Stimulated activated CD4-positive, alpha-beta T cell treated with anti-CD3 and anti-CD28 coated beads, Interleukin-15, amount 100 ng/mL, for 24 hours (primary cell): ENCODE data around the gene ZNF385B.
"Not testable (repeated sequence)": the region's sequence is repeated elsewhere in the genome, so short reads cannot be mapped to it uniquely, and the experiment has no call there.

Experiments used
- DNase-seq: peaks from one replicate; pipeline ENCODE4 v3.0.0-alpha.2; 2020

ZNF385B gene

DNA sequence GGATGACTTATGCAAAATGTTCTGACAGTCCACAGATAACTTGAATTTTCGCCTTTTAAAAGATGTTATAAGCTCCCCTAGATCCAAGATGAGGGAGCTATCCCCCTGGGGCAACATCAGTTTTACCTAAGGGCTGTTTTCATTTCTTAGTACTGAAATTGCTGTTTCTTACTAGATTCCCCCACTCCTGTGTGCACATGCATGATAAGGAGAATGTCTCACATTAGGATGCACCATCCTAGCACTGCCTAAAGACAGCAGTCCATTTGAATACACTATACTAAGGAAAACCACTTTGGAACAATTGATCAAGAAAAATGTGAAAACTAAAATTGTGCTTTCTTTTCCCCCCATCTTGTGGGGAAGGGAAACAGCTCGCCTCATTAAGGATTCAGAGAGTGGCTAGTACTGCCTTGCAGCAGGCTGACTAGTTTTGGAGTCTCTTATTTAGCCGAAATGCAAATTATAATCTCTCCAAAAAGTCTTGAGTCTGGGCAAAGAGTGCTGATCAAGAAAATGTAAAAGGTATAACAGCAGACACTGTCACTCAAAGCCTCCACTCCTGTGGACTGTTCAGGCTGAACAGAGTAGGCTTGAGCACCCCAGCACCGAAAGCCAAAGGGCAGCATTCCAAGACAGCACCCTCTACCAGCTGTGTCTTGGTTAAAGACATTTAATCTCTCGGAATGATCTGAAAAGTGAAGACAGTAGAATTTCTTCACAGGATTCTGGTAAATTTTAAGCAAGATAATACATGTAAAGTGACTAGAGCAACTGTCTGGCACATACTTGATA, 65.0 kb downstream of the ZNF385B start:
- DNase-seq = no peak

DNA sequence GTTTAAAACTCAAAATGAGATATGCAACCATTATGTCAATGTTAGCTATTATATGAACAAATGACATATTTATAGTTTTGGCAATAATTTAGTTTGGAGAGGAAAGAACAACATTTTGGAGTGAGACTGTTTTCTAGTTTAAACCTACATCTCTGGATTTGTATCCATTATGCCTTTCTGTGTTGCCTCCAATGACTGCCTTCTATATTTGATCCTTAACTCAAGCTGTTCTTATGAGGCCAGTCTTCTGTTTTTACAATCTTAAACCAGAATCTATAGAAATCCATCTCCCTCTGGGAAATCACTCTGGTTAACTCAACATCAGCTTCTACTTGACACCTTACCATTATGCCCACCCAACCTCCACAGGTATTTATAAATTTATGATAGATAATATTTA, 67.5 kb downstream of the ZNF385B start:
- no peak for DNase-seq

DNA sequence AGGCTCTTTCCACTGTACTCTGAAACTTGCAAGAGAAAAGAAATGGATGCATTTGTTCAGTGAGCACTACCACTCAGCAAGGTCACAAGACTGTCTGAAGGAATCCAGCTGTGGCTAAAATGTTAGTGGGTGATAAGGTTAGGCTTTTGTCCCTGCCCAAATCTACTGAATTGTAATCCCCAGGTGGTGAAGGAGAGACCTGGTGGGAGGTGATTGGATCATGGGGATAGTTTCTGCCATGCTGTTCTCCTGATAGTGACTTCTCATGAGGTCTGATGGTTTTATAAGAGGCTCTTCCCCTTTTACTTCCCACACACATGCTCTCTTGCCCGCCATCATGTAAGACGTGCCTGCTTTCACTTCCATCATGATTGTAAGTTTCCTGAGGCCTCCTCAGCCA, 68.2 kb downstream of the ZNF385B start:
- no peak for DNase-seq

DNA sequence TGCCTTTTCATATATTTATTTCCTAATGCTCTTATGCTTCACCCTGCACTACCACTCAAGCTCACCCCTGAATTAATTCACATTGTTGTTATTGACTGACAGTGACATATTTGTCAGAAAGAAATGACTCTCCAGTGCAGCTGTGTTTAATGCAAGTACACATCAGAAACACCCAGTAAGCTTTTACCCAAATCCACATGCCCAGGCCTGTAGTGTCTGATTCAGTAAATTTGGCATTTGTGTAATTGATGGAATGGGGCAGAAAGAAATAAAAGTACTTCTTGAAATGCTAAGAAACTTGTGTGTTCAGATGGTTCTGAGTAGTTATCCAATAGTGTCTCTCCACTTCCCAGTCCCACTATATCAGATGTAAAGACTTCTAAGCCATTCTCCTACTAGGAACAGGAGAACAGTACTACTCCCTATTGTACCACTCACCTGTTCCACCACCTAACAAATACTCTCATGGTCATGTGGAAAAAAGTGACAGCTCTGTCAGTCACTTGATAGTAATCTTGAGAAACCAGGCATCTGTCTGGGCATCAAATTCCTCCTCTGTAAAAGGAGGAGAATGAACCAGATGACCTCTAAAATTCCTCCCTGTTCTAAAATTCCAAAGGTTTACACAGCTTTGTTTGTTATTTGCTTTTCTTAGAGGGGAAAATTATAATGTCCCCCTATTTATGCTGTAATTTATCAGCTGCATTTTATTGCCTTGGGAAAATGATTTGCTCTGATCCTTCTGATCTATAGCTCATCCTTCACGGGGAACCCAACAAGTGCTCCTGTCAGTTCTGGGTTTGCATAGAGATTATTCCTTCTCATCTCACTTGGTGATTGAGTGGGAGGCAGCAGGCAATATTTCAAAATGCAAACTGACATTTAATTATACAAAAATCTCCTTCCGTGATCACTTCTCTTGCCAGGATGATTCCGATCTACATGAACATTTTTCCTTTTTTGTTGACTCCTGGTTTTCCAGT, 70.9 kb downstream of the ZNF385B start:
- DNase-seq = no peak

DNA sequence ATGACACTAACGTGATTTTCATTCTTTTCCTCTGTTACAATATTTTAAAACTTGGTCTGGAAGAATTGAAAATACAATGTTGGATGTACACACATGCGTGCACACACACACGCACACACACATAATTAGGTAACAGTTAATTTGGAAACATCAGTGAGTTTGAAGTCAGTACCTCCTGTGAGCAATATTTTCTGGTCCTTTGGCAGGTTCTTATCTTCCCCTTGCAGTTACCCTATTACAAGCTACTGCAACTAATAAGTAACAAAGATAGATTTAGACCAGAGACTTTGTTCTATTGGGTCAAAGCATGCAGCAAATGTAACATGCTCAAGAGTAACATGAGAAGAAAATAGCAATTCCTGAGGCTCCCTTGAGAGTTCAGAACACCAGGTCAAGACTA, 73.3 kb downstream of the ZNF385B start:
- no peak for DNase-seq

DNA sequence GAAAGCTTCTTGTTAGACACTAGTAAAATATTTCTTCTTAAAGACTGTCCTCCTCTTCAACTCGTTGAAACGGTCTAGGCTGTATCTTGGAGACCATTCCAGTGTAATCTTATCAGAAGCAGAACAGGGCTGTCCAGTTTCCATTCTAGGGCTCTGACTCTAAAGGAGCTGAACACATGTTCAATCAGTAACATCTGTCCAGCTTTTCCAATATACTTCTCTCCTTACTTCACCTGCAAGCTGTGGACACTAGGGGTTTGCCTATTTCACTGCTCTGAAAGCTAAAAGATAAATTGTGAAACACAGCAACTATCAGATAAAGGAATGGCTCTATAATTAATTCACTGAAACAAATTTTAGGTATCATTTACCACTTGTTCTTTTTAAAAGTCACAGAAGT, 73.8 kb downstream of the ZNF385B start:
- DNase-seq = no peak

DNA sequence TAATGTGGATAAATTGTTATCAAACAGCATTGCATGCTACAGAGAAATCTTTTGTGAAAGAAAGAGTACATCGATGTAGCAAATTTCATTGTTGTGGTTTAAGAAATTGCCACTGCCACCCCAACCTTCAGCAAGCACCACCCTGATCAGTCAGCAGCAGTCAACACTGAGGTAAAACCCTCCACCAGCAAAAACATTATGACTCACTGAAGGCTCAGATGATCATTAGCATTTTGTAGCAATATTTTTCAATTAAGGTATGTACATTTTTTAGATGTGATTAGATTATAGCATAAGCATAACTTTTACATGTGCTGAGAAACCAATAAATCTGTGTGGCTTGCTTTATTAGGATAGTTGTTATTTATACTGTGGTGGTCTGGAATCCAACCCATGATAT, 75.5 kb downstream of the ZNF385B start:
- DNase-seq = no peak

DNA sequence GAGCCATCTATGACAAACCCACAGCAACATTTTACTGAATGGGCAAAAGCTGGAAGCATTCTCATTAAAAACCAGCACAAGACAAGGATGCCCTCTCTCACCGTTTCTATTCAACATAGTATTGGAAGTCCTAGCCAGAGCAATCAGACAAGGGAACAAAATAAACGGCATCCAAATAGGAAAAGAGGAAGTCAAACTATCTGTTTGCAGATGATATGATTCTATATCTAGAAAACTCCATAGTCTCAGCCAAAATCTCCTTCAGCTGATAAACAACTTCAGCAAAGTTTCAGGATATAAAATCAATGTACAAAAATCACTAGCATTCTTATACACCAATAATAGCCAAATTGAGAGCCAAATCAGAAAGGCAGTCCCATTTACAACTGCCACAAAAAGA, 79.1 kb downstream of the ZNF385B start:
- DNase-seq = not testable (repeated sequence)

DNA sequence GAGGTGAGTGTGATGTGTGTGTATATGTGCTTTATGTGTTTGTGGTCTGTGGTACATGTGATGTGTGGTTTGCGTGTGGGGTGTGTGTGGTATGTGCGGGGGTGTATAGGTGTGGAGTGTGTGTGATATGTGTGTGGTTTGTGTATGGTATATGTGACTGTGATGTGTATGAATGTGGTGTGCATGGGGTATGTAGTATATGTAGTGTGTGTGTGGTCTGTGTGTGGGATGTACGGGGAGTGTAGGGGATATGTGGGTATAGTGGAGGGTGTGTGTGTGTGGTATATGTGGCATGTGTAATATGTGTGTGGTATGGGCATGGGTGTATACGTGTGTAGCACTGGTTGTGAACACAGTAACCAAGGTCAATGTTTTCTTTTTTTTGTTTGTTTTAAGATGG, 87.4 kb downstream of the ZNF385B start:
- no peak for DNase-seq

DNA sequence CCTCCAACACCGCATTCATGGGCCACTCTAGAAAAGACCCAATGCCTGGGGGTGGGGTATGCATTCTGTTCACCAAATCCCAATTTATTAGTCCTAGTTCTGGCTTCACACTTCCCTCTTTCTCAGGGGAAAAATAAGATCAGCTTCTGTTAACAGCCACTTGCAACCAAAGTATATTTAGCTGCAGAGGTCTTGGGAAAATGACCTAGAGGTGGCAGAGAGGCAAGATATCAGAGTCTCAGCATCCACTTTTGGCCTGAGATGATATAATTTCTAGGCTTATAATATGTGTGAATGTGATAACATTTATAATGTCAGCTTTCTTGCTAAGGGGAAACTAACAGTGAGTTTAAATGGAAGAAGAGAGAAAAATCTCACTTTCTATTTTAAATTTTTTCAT, 89.1 kb downstream of the ZNF385B start:
- DNase-seq = no peak

DNA sequence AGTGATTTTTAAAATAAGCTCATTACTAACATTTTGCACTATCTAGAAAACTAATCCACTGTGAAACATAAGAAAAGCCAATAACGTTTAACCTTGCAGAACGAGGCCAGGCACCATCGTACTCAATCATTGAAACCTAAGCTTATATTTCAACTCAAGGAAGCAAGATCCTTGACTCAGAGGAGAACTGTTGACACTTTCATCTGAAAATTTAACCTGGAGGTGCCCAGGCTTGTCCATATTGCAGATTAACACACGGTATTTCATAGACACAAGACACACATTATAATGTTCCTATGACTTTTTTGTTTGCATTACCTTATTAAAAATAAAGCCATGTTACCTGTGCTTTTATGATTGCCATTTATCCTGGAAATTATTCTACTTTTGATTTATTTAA, 89.6 kb downstream of the ZNF385B start:
- DNase-seq = no peak

DNA sequence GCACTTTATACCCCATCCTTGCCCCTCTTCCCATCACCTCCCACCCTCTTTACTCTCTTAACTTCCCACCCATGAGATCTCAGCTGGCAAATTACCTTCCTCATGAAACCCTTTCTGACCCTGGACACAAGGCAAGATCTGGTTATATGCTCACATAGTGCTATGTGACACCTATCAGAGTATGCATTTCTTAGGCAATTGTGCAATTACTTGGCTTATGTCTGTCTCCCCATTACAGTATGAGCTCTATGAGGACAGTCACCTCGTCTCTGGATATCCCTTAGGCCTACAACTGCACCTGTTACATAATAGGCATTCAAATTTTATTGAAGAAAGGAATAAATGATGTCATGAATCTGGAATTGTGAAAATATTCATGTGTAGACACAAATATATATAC, 91.4 kb downstream of the ZNF385B start:
- DNase-seq = no peak

DNA sequence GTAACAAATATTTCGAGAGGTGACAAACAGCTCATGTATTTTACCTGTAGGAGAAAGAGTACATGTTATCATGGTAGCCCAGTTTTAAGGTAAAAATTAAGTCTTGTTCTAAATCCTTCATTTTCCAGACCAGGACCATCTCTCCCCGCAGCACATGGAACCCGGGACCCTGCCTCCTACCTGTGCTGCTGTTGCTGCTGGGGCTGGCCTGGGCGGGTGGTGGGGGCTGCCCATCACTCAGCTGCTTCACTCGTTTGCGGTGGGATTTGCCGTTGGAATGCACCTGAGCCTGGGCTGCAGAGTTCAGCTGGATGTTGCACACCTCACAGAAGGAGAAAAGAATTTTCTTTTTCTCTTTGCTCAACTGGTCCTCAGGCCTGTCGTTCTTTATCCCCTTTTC, 92.1 kb downstream of the ZNF385B start:
- DNase-seq = no peak

DNA sequence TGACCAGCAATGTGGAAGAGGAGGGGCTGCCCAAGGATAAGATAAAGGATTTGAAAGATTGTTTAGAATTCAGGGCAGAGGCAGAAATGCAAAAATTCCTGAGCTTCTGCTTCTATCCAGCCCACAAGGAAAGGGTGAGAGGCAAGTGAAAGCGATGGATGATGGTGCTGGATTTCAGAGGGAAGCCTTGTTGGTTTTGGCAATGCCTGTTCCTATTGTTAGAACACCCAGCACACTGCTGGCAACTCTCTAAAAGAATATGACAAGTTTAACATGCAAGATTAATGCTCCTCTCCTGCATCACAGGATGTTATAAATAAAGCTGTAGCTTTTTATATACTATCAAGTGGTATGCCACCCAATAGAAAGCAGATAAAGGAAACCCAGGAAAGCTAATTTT, 92.6 kb downstream of the ZNF385B start:
- DNase-seq = no peak

DNA sequence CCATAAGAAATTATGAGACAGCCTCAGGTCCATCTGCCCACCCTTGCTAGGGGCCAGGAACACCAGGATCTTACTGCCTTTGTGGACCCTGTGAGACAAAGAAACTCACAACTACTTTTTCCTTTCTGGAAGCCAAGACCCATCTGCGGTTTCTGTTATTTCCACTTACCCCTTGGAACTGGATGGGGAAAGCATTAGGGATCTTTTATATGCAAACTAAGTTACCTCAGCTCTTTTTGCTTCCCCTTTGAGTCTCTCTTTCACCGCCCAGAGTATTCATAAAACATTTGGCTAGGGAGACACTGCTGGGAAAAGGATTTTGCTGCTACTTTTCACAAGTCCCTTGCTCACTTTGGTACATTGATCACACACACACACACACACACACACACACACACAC, 95.7 kb downstream of the ZNF385B start:
- no peak for DNase-seq

DNA sequence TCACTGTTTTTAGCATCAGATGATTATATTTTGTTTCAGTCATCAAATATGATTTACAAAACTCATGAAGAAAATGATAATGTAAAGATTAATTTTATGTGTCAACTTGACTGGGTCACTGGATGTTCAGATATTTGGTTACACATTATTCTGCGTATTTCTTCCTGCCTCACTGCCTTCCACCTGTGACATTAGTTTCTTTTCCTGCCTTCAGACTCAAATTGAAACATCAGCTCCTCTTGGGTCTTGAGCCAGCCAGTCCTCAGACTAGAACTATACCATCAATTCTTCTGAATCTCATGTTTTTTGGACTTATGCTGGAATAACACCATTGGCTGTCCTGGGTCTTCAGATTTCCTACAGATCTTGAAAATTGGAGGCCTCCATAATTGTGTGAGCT, 96.7 kb downstream of the ZNF385B start:
- no peak for DNase-seq

DNA sequence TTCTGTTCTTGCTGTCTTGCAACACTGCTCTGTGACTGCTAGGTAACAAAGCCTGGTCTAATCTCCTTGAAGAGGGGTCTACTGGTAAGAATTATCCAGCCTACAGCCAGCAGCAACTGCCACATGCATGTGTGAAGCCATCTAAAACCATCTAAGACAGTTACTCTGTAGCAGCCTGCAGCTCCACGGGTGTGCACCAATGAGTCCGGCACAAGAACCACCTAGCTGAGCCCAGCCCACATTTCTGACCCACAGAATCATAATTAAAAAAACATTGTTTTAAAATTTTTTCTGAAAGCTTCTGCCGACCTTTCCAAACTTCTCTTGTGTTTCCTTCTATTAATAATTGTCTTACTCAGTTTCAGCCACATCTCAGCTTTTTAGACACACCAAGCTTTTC, 102.8 kb downstream of the ZNF385B start:
- no peak for DNase-seq

DNA sequence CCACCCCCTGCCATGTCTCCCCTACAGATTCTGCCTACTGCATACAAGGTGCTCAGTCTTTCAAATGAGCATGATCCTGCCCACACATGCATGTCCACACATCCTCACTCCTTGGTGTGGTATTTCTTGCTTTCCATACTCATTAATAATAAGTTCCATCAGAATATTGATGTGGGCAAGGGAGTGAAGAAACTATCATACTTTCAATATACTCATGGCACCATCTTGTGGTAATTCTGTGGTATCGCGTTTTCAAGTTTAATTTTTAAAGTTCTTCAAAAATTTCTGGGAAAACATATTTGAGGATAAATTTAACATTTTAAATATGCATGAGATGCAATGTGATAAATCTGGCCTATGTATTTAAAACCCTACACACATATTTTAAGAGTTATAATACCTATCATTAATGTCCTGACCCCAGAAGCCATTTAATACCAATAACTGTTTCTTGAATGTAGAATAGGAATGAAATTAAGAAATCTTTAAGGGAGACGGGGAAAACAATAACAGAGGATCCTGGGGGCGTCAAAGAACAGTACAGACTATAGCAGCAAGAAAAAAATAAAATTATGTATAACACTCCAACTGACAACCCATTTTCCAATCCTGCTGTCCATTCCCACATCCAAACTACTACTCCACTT, 110.1 kb downstream of the ZNF385B start:
- no peak for DNase-seq

DNA sequence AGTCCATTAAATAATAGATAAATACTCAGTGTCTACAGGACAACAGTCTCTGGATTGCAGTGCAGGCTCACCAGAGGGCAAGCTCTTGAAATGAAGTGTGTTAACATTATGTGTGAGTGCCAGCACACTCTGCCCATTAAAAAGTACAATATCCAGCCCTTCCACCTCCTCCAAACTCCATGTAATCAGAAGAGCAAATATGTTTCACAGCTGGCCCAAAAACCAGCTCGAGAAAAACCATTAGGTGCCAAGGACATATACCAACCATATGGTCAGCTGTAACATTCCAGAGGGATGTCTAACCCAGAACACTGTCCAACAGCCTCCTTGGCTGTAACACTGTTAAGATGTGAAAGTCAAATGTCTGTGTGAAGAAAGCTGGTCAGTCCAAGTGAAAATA, 112.2 kb downstream of the ZNF385B start:
- DNase-seq = no peak

DNA sequence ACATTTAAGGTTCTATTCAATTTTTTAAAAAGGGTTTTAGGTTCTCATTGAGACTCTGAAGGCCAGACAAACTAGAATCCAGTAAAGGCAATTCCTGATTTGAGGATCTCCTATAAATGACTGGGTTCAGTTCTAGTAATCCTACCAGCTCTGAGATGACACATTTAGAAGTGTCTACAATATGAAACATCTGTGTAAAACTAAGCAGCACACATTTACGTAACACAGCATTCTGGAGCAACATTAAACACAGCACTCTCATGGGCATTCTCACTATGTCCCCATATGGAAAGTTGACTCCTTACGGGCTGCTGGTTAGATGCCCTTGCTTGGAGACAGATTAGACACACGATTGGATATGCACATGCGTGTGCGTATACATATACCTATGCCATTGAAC, 114.4 kb downstream of the ZNF385B start:
- DNase-seq = no peak

DNA sequence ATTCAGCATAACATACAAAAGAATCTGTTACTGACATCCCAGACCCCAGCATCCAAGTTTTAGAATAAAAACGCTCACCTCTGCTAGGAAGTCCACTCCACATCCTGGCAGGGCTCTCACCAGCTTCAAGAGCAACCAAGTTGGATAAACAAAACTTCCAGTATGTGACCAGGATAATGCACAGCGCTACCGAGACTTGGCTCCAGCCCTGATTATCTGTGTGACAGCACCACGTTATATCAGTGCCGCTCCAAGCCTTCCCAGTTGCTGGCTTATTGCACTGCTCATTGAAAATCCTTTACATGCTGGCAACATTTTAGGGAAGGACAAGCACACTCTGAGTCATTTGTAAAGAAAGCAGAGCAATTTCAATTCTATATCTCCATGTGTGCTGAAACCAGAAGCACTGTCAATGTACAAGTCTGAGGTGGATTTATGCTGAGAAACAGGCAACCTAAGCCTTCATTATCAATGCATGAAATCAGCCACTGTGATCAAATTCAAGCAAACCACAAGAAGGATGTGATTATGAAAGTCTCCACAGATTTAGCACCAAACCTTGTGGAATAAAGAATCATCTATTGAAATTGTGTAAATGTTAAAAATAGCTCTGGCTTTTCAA, 115.7 kb downstream of the ZNF385B start:
- DNase-seq = no peak

DNA sequence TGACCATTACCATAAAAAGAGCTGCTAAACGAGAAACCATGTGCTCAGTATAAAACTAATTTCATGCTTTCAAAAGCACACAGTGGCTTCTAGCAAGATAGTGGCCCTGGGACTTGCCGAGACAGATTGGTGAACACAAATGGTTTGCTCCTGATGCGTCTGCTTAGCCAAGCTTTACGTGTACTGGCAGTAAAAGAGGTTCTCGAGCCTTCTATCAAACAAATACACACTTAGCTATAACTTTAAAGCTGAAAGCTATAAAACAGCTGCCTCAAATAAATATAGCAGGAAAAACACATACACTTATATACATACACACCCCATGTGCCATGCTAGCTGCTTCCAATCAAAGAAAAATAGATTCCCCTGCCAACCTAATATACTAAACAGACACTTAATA, 117.0 kb downstream of the ZNF385B start:
- DNase-seq = no peak

DNA sequence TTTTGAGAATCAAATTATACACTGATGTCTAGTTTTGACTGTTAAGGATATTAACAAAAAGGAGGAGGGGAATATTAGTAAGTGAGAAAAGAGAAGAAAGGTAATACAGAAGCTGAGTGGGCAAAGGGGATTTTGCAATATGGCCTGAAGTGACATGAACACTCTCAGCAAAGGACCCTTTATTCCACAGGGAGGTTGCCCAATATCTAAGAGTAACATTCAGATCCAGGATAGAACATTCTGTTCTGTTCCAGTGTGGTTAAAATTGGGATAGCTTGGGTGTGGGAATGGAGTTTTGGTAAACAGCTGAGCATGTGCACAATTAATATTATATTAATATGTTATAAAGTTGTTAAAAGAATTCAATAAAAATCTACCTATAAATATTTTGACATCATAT, 120.1 kb downstream of the ZNF385B start:
- no peak for DNase-seq
